Uterus (tissue), 2 donors: Measurements from ENCODE around the gene DGAT2.

Experiments used
- POLR2A ChIP-seq, 2 donors: fragments of 450-650 bp; IDR thresholded peaks; one replicate each; pipeline ENCODE4 v1.6.1; 2016; ENCODE audit warnings: antibody characterized with exemption in 2 of 2, mild to moderate bottlenecking in 1 of 2, moderate library complexity in 1 of 2
- TF ChIP-seq, protein P1 (sequence below), 4 experiments: fragments of 200-600 bp in 2 of 4; fragments of 450-650 bp in 2 of 4; sonication (generic) in 2 of 4; IDR thresholded peaks; one replicate each; pipeline ENCODE4 v1.5.1; 2016 to 2019; ENCODE audit warnings: antibody characterized with exemption in 4 of 4, mild to moderate bottlenecking in 2 of 4, moderate library complexity in 1 of 4

DNA sequence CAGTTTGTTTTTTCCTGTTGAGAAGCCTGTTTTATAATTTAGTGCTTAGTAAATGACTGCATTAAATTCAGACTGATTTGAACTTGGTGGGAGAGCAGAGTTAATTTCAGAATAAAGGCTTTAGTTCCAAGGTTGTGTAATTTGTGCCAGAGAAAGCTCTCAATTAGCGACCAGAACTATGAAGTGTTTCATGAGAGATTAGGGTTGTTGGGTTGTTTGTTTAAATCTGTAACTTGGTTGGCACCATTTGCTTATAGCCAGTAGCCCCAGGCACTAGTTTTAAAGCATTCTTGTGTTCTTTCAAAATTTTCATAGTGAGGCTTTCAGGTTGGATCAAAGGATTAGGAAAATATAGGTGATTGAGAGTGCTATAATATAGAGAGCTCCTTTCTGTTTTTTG is 71.9 kb downstream of the DGAT2 start:
- TF ChIP-seq, protein P1, sequence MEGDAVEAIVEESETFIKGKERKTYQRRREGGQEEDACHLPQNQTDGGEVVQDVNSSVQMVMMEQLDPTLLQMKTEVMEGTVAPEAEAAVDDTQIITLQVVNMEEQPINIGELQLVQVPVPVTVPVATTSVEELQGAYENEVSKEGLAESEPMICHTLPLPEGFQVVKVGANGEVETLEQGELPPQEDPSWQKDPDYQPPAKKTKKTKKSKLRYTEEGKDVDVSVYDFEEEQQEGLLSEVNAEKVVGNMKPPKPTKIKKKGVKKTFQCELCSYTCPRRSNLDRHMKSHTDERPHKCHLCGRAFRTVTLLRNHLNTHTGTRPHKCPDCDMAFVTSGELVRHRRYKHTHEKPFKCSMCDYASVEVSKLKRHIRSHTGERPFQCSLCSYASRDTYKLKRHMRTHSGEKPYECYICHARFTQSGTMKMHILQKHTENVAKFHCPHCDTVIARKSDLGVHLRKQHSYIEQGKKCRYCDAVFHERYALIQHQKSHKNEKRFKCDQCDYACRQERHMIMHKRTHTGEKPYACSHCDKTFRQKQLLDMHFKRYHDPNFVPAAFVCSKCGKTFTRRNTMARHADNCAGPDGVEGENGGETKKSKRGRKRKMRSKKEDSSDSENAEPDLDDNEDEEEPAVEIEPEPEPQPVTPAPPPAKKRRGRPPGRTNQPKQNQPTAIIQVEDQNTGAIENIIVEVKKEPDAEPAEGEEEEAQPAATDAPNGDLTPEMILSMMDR (IDR thresholded peaks at IDR 0.05), result no peak
- TF ChIP-seq POLR2A (IDR thresholded peaks at IDR 0.05), result no peak
